Caco-2 (cell line): ENCODE measurements around the gene C5. TPM values are rescaled to one million over a fixed set of nuclear protein-coding genes. Genes with fewer than 3 reads are reported as not detected.

ENCODE experiments used
- BruUV-seq: library from RNA; stranded (reverse); fragments of 400-500 nt; replicated peaks from 2 replicates; lab custom pipeline; 2021; lab: Mats Ljungman, UMichigan
- CTCF ChIA-PET: fragments of 300-600 bp; sonication (Branson Sonifier 250); formaldehyde crosslinking; loops from one replicate; lab custom pipeline; 2022; ENCODE audit warnings: antibody characterized with exemption; lab: Charles Lee
- POLR2A ChIA-PET: fragments of 300-600 bp; sonication (Branson Sonifier 250); formaldehyde crosslinking; loops from one replicate; lab custom pipeline; 2022; ENCODE audit warnings: antibody characterized with exemption; lab: Charles Lee
- DNase-seq, 2 experiments: peaks; one replicate each; pipeline versions ENCODE4 v3.0.0 to v3.0.0-alpha.2; 2020 to 2022
- H3K27me3 ChIP-seq: replicated peaks from 2 replicates; pipeline ENCODE4 v1.6.0; 2011; ENCODE audit warnings: low read length; ENCODE audit not compliant: control insufficient read depth, insufficient read depth
- H3K36me3 ChIP-seq: 2 replicates; pipeline ENCODE4 v1.5.1; 2011; ENCODE audit warnings: low read length; ENCODE audit not compliant: control insufficient read depth, insufficient read depth
- H3K4me1 ChIP-seq: fragments of 250-450 bp; sonication (Bioruptor Pico); 2 replicates; pipeline ENCODE4 v1.5.1; 2020; ENCODE audit warnings: mild to moderate bottlenecking
- H3K4me3 ChIP-seq: 2 replicates; pipeline ENCODE4 v1.5.1; 2011; ENCODE audit warnings: low read depth, mild to moderate bottlenecking, control low read depth, low read length
- H3K9me3 ChIP-seq: fragments of 250-450 bp; sonication (Bioruptor Pico); 2 replicates; pipeline ENCODE4 v1.5.1; 2020; ENCODE audit warnings: mild to moderate bottlenecking, moderate library complexity
- H3K27ac Mint-ChIP-seq: one replicate; pipeline ENCODE4 v1.8.0; 2022; ENCODE audit warnings: mixed read lengths; ENCODE audit not compliant: unreplicated experiment
- H3K27me3 Mint-ChIP-seq: one replicate; pipeline ENCODE4 v1.8.0; 2022; ENCODE audit warnings: mixed read lengths; ENCODE audit not compliant: insufficient read depth, unreplicated experiment
- H3K36me3 Mint-ChIP-seq: one replicate; pipeline ENCODE4 v1.8.0; 2022; ENCODE audit warnings: mild to moderate bottlenecking, mixed read lengths; ENCODE audit not compliant: insufficient read depth, unreplicated experiment
- H3K4me1 Mint-ChIP-seq: one replicate; pipeline ENCODE4 v1.8.0; 2022; ENCODE audit warnings: low read depth, mixed read lengths; ENCODE audit not compliant: unreplicated experiment
- H3K4me3 Mint-ChIP-seq: one replicate; pipeline ENCODE4 v1.8.0; 2022; ENCODE audit warnings: mild to moderate bottlenecking, moderate library complexity, mixed read lengths; ENCODE audit not compliant: unreplicated experiment
- H3K9me3 Mint-ChIP-seq: one replicate; pipeline ENCODE4 v1.8.0; 2022; ENCODE audit warnings: mixed read lengths; ENCODE audit not compliant: unreplicated experiment
- CTCF ChIP-seq, 2 experiments: fragments of 200-600 bp in 1 of 2; IDR thresholded peaks; 1 replicate in 1 of 2; 2 replicates in 1 of 2; pipeline versions ENCODE4 v1.5.1 to v1.8.0; 2011 to 2022; ENCODE audit warnings: antibody characterized with exemption in 1 of 2, control low read depth in 1 of 2, inconsistent platforms in 1 of 2, low read depth in 1 of 2, low read length in 1 of 2, mild to moderate bottlenecking in 1 of 2, moderate library complexity in 1 of 2; ENCODE audit not compliant: insufficient read depth in 1 of 2, severe bottlenecking in 1 of 2, unreplicated experiment in 1 of 2
- intact Hi-C: fragments of 100-400 bp; cut with micrococcal nuclease; formaldehyde crosslinking; loops from one replicate; pipeline ENCODE4 v1.10.0; 2022; ENCODE audit not compliant: unreplicated experiment
- total RNA-seq: library from RNA; stranded (reverse); gene quantifications from 2 replicates; pipeline ENCODE4 v1.2.3, GENCODE V29; 2022

C5 gene
- total RNA-seq, 1 experiment from 2014 or later = 14.9 TPM

- Histone ChIP-seq H3K4me3 (no peak overlapping the region), H3K27me3 (no peaks in the 10 kb centered on the region), H3K4me1 (no peaks in the 10 kb centered on the region), H3K9me3 (no peaks in the 10 kb centered on the region), H3K36me3 (no peaks in the 10 kb centered on the region)
- TF ChIP-seq CTCF (IDR thresholded peaks at IDR 0.05; ENCODE audit: insufficient read depth in 1 of 2, low read depth in 1 of 2, low read length in 1 of 2, severe bottlenecking in 1 of 2, unreplicated experiment in 1 of 2) = no peak
- peaks cover 7% of the 10 kb centered on the region for H3K4me1 Mint-ChIP-seq
- ChIA-PET POLR2A (no interaction called here), CTCF (no interaction called here)
- BruUV-seq = no TSS peak
- H3K4me3 Mint-ChIP-seq = no peak overlapping the region
- H3K27me3 Mint-ChIP-seq = no peaks in the 10 kb centered on the region
- no peak for DNase-seq
- no peak overlapping the region for H3K27ac Mint-ChIP-seq
- H3K36me3 Mint-ChIP-seq = no peaks in the 10 kb centered on the region
- H3K9me3 Mint-ChIP-seq = no peaks in the 10 kb centered on the region
- intact Hi-C loops = no loop called here
Measured at GRCh38 chr9:120923620-120924328, 126.3 kb downstream of the C5 start.

DNA sequence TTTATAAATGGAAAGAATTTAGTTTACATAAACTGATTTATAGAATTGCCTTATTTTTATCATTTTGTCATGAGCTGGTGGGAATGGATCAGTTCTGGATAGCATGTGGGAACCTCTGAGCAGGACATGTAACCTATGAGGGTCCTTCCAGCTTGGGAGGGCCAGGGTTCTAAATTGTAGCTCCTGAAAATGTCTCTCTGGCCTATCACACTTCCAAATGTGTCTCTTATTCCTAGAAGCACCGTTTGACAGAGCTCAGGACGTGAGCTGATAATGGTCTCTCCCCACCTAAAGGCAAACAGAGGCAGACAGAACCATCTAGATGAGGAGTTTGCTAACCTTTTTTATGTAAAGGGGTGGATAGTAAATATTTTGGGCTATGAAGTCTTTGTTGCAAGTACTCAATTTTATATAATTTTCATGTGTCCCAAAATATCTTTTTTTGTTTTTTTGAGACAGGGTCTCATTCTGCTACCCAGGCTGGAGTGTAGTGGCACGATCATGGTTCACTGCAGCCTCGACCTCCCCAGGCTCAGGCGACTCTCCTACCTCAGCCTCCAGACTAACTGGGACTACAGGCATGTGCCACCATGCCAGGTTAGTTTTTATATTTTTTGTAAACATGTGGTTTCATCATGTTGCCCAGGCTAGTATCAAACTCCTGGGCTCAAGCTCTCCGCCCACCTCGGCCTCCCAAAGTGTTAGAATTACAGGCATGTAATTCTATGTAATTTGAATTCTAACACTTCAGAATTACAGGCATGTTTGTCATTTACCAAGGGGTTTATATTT lies 127.5 kb downstream of the C5 start:
- Histone ChIP-seq H3K36me3 (no peaks in the 10 kb centered on the region), H3K4me3 (no peak overlapping the region), H3K9me3 (no peaks in the 10 kb centered on the region), H3K27me3 (no peaks in the 10 kb centered on the region), H3K4me1 (no peaks in the 10 kb centered on the region)
- BruUV-seq = no TSS peak
- no peaks in the 10 kb centered on the region for H3K9me3 Mint-ChIP-seq
- no peak overlapping the region for H3K27ac Mint-ChIP-seq
- no peak for DNase-seq
- no peaks in the 10 kb centered on the region for H3K36me3 Mint-ChIP-seq
- H3K4me1 Mint-ChIP-seq = no peaks in the 10 kb centered on the region
- no peaks in the 10 kb centered on the region for H3K27me3 Mint-ChIP-seq
- intact Hi-C loops = no loop called here
- ChIA-PET CTCF (no interaction called here), POLR2A (no interaction called here)
- no peak for TF ChIP-seq CTCF (IDR thresholded peaks at IDR 0.05; ENCODE audit: insufficient read depth in 1 of 2, low read depth in 1 of 2, low read length in 1 of 2, severe bottlenecking in 1 of 2, unreplicated experiment in 1 of 2)
- H3K4me3 Mint-ChIP-seq = no peak overlapping the region

DNA sequence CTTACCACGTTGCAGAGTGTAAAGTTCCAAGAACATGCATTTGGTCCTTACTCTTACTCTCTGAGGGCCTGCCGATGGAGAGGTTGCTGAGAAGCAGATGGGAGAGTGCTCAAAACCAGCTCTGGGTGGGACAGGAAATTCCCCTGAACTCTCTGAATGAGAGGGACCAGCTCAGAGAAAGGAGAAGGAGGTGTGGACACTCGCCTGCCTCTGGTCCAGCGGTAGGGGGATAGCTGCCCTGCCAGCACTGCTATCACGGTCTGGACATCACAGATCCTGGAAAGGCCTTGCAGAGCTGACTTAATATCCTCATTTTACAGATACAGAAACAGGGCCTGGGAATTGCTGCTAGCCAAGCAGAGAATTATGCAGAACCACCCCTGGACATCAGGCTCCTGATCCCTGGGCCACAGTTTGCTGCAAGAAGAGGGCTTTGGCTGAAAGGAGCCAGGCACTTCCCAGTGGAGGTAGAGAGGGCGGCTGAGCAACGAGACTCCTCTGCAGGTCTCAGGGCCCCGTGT lies 128.4 kb downstream of the C5 start:
- no peak for DNase-seq
- CTCF ChIA-PET = interaction anchor here (0.6 kb wide), 1 partner anchor 134 kb away, joined by 3 read pairs; no protein-coding TSS in a partner anchor
- Mint-ChIP-seq H3K9me3 (no peaks in the 10 kb centered on the region), H3K36me3 (no peaks in the 10 kb centered on the region), H3K4me3 (no peak overlapping the region), H3K27ac (no peak overlapping the region), H3K27me3 (no peaks in the 10 kb centered on the region), H3K4me1 (no peaks in the 10 kb centered on the region)
- no peak for TF ChIP-seq CTCF (IDR thresholded peaks at IDR 0.05; ENCODE audit: insufficient read depth in 1 of 2, low read depth in 1 of 2, low read length in 1 of 2, severe bottlenecking in 1 of 2, unreplicated experiment in 1 of 2)
- H3K9me3 ChIP-seq = peaks cover 3% of the 10 kb centered on the region; the same call in 1 of the 2 replicates
- no peak overlapping the region for H3K4me3 ChIP-seq
- no peaks in the 10 kb centered on the region for H3K4me1 ChIP-seq
- BruUV-seq = no TSS peak
- H3K27me3 ChIP-seq = no peaks in the 10 kb centered on the region
- intact Hi-C loops = no loop called here
- no peaks in the 10 kb centered on the region for H3K36me3 ChIP-seq
- POLR2A ChIA-PET = no interaction called here
